PC-3 (cell line): ENCODE measurements around the gene STPG2. TPM values are rescaled to one million over a fixed set of nuclear protein-coding genes. Genes with fewer than 3 reads are reported as not detected.

Experiments used
- ATAC-seq: fragments of 200-7000 bp; cut with Tn5 transposase; 2 replicates; pipeline ENCODE4 v1.9.1; 2020; ENCODE audit warnings: mild to moderate bottlenecking, moderate library complexity
- BruUV-seq: library from RNA; stranded (reverse); fragments of 400-500 nt; replicated peaks from 2 replicates; lab custom pipeline; 2021; lab: Mats Ljungman, UMichigan
- CTCF ChIA-PET: fragments of 300-600 bp; sonication (Branson Sonifier 250); formaldehyde crosslinking; loops from one replicate; lab custom pipeline; 2022; ENCODE audit warnings: antibody characterized with exemption; lab: Charles Lee
- POLR2A ChIA-PET: fragments of 300-600 bp; sonication (Branson Sonifier 250); formaldehyde crosslinking; loops from one replicate; lab custom pipeline; 2022; ENCODE audit warnings: antibody characterized with exemption; ENCODE audit not compliant: unreplicated experiment; lab: Charles Lee
- DNase-seq: peaks from one replicate; pipeline ENCODE4 v3.0.0-alpha.2; 2015
- H2AFZ ChIP-seq: fragments of 300-600 bp; sonication (generic); 2 replicates; pipeline ENCODE4 v1.6.0; 2016; ENCODE audit warnings: antibody characterized with exemption, low read length
- H3F3A ChIP-seq: fragments of 300-600 bp; sonication (generic); one replicate; pipeline ENCODE4 v1.6.0; 2017; ENCODE audit warnings: antibody characterized with exemption, low read length, control low read depth, mild to moderate bottlenecking; ENCODE audit not compliant: unreplicated experiment
- H3K27ac ChIP-seq: fragments of 300-600 bp; sonication (generic); 2 replicates; pipeline ENCODE4 v1.5.1; 2016; ENCODE audit warnings: mild to moderate bottlenecking, low read length
- H3K27me3 ChIP-seq: fragments of 300-600 bp; sonication (generic); 2 replicates; pipeline ENCODE4 v1.6.1; 2016; ENCODE audit warnings: low read length, mixed read lengths
- H3K36me3 ChIP-seq: fragments of 300-600 bp; sonication (generic); 2 replicates; pipeline ENCODE4 v1.6.1; 2016; ENCODE audit warnings: low read depth, mixed run types, low read length, mixed read lengths
- H3K4me1 ChIP-seq: fragments of 300-600 bp; sonication (generic); 2 replicates; pipeline ENCODE4 v1.5.1; 2016; ENCODE audit warnings: low read length; ENCODE audit not compliant: insufficient read depth
- H3K4me2 ChIP-seq: fragments of 300-600 bp; sonication (generic); 2 replicates; pipeline ENCODE4 v1.6.0; 2016; ENCODE audit warnings: low read length
- H3K4me3 ChIP-seq: fragments of 300-600 bp; sonication (generic); 2 replicates; pipeline ENCODE4 v1.5.1; 2016; ENCODE audit warnings: mild to moderate bottlenecking, low read length, mixed read lengths
- H3K79me2 ChIP-seq: fragments of 300-600 bp; sonication (generic); 2 replicates; pipeline ENCODE4 v1.6.1; 2017; ENCODE audit warnings: low read length, mixed read lengths
- H3K9ac ChIP-seq: fragments of 300-600 bp; sonication (generic); 2 replicates; pipeline ENCODE4 v1.6.0; 2016; ENCODE audit warnings: mild to moderate bottlenecking, low read length
- H3K9me2 ChIP-seq: fragments of 300-600 bp; sonication (generic); replicated peaks from 2 replicates; pipeline ENCODE4 v1.6.1; 2016; ENCODE audit warnings: mixed run types, low read length, mixed read lengths
- H3K9me3 ChIP-seq: fragments of 300-600 bp; sonication (generic); 2 replicates; pipeline ENCODE4 v1.6.1; 2016; ENCODE audit warnings: low read length, mixed read lengths
- H4K20me1 ChIP-seq: fragments of 300-600 bp; sonication (generic); 2 replicates; pipeline ENCODE4 v1.6.1; 2016; ENCODE audit warnings: low read length, mixed read lengths
- EZH2 ChIP-seq: fragments of 300-600 bp; sonication (generic); IDR thresholded peaks from one replicate; pipeline ENCODE4 v1.6.1; 2017; ENCODE audit warnings: antibody characterized with exemption, mild to moderate bottlenecking, low read length; ENCODE audit not compliant: unreplicated experiment
- EZH2phosphoT487 ChIP-seq: fragments of 300-600 bp; sonication (generic); IDR thresholded peaks from 2 replicates; pipeline ENCODE4 v1.6.1; 2018; ENCODE audit warnings: mild to moderate bottlenecking, antibody characterized with exemption, low read length, borderline replicate concordance
- intact Hi-C: fragments of 100-400 bp; cut with micrococcal nuclease; formaldehyde crosslinking; loops from 2 replicates; pipeline ENCODE4 v1.9.0; 2023
- total RNA-seq: library from RNA; depleted of rRNA; stranded (reverse); fragments of >200 nt; gene quantifications from 2 replicates; pipeline ENCODE4 v1.2.3, GENCODE V29; 2014
- TF ChIP-seq, protein P1 (sequence below): fragments of 300-600 bp; sonication (generic); conservative IDR thresholded peaks from 2 replicates; pipeline ENCODE4 v1.5.1; 2017; ENCODE audit warnings: antibody characterized with exemption, low read depth, mild to moderate bottlenecking, low read length

The STPG2 gene
- total RNA-seq, 1 experiment from 2014 or later, result not detected

DNA sequence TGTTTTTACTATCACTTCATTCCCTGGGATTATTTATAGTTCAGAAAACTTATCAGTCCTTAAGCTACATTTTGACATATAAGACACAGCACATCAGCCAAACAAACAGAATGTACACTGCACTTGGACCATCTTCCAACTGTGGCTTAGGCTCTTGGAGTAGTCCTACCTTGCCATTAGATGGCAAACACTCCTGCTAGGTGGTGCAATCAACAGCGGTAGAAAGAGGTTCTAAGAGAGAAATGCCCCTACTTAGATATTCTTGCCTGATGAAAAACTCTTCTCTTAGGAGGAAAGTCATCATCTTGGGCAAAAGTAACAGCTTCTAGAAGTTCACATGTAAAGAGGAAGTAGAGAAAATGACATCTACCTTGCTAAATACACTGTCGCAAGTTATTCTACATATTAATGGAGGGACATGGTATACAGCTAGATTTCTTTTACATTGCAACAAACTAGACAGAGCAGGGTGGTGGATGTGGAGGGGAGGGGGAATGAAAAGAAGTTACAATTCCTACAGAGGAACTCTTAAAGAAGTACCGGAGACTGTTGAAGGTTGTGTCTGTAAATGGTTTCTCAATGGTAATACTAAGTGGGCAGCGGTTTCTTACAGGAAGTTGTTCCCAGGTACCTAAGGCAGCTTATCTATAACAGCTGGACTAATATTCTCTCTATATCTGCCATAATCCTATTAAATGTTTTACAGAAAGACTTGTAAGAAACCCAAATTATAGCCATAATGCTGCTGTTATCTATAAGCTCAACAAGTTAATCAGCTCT, 8.1 kb upstream of the STPG2 start:
- no TSS peak for BruUV-seq
- no peak overlapping the region for H3K4me3 ChIP-seq
- intact Hi-C loops, result loop anchor here (10.0 kb wide), 1 partner anchor 313 kb away; no protein-coding TSS in a partner anchor
- H3K27me3 ChIP-seq, result no peaks in the 10 kb centered on the region
- H3K27ac ChIP-seq, result no peak overlapping the region
- H3K4me1 ChIP-seq, result peaks cover 24% of the 10 kb centered on the region
- ATAC-seq (no peak), DNase-seq (no peak)
- no peaks in the 10 kb centered on the region for H3K36me3 ChIP-seq
- TF ChIP-seq EZH2phosphoT487 (no peak), EZH2 (no peak)
- TF ChIP-seq, protein P1, sequence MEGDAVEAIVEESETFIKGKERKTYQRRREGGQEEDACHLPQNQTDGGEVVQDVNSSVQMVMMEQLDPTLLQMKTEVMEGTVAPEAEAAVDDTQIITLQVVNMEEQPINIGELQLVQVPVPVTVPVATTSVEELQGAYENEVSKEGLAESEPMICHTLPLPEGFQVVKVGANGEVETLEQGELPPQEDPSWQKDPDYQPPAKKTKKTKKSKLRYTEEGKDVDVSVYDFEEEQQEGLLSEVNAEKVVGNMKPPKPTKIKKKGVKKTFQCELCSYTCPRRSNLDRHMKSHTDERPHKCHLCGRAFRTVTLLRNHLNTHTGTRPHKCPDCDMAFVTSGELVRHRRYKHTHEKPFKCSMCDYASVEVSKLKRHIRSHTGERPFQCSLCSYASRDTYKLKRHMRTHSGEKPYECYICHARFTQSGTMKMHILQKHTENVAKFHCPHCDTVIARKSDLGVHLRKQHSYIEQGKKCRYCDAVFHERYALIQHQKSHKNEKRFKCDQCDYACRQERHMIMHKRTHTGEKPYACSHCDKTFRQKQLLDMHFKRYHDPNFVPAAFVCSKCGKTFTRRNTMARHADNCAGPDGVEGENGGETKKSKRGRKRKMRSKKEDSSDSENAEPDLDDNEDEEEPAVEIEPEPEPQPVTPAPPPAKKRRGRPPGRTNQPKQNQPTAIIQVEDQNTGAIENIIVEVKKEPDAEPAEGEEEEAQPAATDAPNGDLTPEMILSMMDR, result no peak
- H3K4me2 ChIP-seq, result no peak overlapping the region
- no peaks in the 10 kb centered on the region for H3K9me3 ChIP-seq
- no peaks in the 10 kb centered on the region for H3K9me2 ChIP-seq
- H3K79me2 ChIP-seq, result no peaks in the 10 kb centered on the region
- no peaks in the 10 kb centered on the region for H4K20me1 ChIP-seq
- ChIA-PET POLR2A (no interaction called here), CTCF (no interaction called here)
- no peak overlapping the region for H3K9ac ChIP-seq
- no peak overlapping the region for H2AFZ ChIP-seq
- H3F3A ChIP-seq, result peaks cover 6% of the 10 kb centered on the region

- Histone ChIP-seq H3K4me1 (peaks cover 24% of the 10 kb centered on the region), H3K27me3 (no peaks in the 10 kb centered on the region), H3K9me3 (no peaks in the 10 kb centered on the region), H3F3A (peaks cover 6% of the 10 kb centered on the region), H3K4me2 (no peak overlapping the region), H2AFZ (no peak overlapping the region), H3K9ac (no peak overlapping the region), H3K27ac (no peak overlapping the region), H4K20me1 (no peaks in the 10 kb centered on the region), H3K9me2 (no peaks in the 10 kb centered on the region), H3K36me3 (no peaks in the 10 kb centered on the region), H3K79me2 (no peaks in the 10 kb centered on the region), H3K4me3 (no peak overlapping the region)
- ATAC-seq (no peak), DNase-seq (peak; percentile 18)
- intact Hi-C loops, result loop anchor here (10.0 kb wide), 1 partner anchor 315 kb away; no protein-coding TSS in a partner anchor
- ChIA-PET CTCF (no interaction called here), POLR2A (no interaction called here)
- no TSS peak for BruUV-seq
- TF ChIP-seq, protein P1, result peak; percentile 50
- TF ChIP-seq EZH2phosphoT487, result no peak
- no peak for TF ChIP-seq EZH2
Observed at GRCh38 chr4:98150092-98150761, 7.0 kb upstream of the STPG2 start.
